Measurements from ENCODE around the gene IDUA.

The IDUA gene

DNA sequence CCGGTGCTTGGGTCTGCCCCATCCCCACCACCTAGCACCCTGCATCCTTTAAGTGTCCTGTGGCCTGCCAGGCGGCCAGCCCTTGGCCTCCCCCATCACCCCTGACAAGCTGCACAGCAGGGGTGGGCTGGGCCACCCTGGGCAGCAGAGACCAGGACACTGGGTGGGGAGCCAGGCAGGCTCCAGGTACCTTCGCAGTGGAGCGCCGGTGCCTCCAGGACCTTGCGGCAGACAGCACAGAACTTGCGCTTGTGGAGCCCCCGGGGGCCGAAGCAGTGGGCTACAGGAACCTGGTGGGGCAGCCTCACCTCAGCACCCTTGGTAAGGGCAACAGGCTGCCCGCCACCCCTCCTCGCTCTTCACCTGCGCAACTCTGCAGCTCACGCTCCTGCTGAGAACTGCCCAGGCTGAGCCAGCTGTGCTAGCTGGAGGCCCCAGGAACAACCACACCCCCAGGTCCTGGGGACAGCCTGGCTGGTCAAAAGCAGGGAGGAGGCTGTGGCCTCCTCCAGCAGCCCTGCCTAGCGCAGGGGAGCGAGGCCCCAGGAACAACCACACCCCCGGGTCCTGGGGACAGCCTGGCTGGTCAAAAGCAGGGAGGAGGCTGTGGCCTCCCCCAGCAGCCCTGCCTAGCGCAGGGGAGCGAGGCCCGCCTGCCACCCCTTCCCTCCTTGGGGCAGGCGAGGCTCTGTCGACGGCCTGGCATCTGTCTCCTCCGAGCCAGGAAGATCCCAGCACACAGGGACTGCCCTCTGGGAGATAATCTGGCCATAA lies 18.0 kb upstream of the IDUA start:
- H3K27ac ChIP-seq (ENCODE audit: low read length), result no peak overlapping the region
- no peaks in the 10 kb centered on the region for H3K36me3 ChIP-seq (replicated peaks; ENCODE audit: low read depth, low read length)
- H3K4me3 ChIP-seq (ENCODE audit: low read length), result no peak overlapping the region
- H3K4me2 ChIP-seq (ENCODE audit: low read length), result no peak overlapping the region
- no peaks in the 10 kb centered on the region for H3K79me2 ChIP-seq (ENCODE audit: low read length)
- no peak overlapping the region for H2AFZ ChIP-seq (ENCODE audit: low read depth, low read length)
- H3K9me3 ChIP-seq (ENCODE audit: insufficient read depth, low read length), result no peaks in the 10 kb centered on the region
- H4K20me1 ChIP-seq (ENCODE audit: insufficient read depth, low read length), result no peaks in the 10 kb centered on the region
- H3K9ac ChIP-seq (ENCODE audit: low read length), result no peak overlapping the region
- no peaks in the 10 kb centered on the region for H3K27me3 ChIP-seq (ENCODE audit: low read depth, low read length)
- peaks cover 5% of the 10 kb centered on the region; the same call in 1 of the 2 replicates for H3K4me1 ChIP-seq (ENCODE audit: low read length)
- TF ChIP-seq, protein P1, sequence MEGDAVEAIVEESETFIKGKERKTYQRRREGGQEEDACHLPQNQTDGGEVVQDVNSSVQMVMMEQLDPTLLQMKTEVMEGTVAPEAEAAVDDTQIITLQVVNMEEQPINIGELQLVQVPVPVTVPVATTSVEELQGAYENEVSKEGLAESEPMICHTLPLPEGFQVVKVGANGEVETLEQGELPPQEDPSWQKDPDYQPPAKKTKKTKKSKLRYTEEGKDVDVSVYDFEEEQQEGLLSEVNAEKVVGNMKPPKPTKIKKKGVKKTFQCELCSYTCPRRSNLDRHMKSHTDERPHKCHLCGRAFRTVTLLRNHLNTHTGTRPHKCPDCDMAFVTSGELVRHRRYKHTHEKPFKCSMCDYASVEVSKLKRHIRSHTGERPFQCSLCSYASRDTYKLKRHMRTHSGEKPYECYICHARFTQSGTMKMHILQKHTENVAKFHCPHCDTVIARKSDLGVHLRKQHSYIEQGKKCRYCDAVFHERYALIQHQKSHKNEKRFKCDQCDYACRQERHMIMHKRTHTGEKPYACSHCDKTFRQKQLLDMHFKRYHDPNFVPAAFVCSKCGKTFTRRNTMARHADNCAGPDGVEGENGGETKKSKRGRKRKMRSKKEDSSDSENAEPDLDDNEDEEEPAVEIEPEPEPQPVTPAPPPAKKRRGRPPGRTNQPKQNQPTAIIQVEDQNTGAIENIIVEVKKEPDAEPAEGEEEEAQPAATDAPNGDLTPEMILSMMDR (IDR thresholded peaks at IDR 0.05; ENCODE audit: low read depth, low read length), result no peak
- TF ChIP-seq EZH2phosphoT487 (IDR thresholded peaks at IDR 0.05; ENCODE audit: low read depth), result no peak

DNA sequence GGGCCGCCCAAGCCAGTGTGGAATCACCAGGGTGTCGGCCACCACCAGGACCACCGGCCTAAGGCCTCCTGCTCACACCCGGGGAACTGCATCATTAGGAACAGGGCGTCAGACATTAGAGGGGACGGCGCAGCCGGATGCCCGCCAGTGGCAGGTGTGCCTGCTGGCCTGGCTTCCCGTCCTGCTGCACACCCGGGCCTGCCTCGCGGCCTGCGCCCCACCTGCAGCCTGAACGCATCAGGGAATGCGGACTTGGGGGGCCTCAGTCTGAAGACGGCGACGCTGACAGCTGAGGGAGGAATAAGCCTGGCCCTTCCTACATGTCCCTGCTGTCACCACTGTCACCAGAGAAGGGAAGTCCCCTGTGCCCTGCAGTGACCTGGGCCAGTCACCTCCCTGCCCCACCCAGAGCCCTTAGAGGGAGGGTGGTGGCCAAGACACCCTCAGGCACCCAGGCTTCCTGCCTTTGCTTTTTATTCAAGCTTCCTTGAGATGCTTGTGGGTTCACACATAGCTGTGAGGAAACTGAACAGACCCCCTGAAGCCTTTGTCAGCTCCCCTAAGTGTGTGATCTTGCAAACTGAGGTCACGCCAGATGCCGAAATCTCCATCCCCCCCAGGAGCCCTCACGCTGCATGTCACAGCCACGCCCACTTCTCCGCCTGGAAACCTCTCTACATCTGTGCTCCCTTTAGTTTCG lies 16.6 kb upstream of the IDUA start:
- peaks cover 5% of the 10 kb centered on the region; the same call in 1 of the 2 replicates for H3K4me1 ChIP-seq (ENCODE audit: low read length)
- no peaks in the 10 kb centered on the region for H3K9me3 ChIP-seq (ENCODE audit: insufficient read depth, low read length)
- no peak overlapping the region for H3K4me3 ChIP-seq (ENCODE audit: low read length)
- no peaks in the 10 kb centered on the region for H3K36me3 ChIP-seq (replicated peaks; ENCODE audit: low read depth, low read length)
- TF ChIP-seq, protein P1 (IDR thresholded peaks at IDR 0.05; ENCODE audit: low read depth, low read length), result no peak
- TF ChIP-seq EZH2phosphoT487 (IDR thresholded peaks at IDR 0.05; ENCODE audit: low read depth), result no peak
- no peak overlapping the region for H3K27ac ChIP-seq (ENCODE audit: low read length)
- H2AFZ ChIP-seq (ENCODE audit: low read depth, low read length), result no peak overlapping the region
- H3K79me2 ChIP-seq (ENCODE audit: low read length), result no peaks in the 10 kb centered on the region
- H3K9ac ChIP-seq (ENCODE audit: low read length), result no peak overlapping the region
- no peak overlapping the region for H3K4me2 ChIP-seq (ENCODE audit: low read length)
- H4K20me1 ChIP-seq (ENCODE audit: insufficient read depth, low read length), result no peaks in the 10 kb centered on the region
- no peaks in the 10 kb centered on the region for H3K27me3 ChIP-seq (ENCODE audit: low read depth, low read length)

DNA sequence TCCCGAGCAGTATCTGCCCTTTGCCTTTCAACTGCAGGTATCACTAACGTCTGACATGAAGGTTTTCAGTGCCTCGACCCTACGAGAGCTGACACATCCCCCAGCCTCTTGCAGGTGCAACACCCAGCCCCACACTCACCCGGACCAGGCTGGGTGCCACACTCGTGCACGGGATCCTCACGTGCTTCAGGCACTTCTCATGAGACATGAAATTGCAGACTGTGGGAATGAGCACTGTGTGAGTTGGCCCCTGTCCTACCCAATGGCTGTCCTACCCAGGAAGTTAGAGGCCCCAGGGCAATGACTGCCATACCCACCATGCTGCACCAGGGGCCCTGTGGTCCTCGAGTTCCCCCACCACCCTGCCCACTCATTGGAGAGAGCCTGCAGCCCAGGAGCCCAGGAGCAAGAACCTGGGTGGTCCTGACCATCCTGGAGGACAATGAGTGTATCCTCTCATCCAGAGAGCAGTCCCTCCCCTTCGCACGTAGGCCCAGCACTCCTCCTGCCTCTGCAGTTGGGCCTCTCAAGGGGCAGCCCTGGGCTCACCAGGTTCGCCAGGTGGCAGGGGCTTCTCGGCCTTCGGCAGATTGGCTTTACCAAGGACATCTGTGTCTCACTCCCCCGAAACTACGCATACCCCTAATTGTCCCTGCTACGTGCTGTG lies 15.9 kb upstream of the IDUA start:
- TF ChIP-seq EZH2phosphoT487 (IDR thresholded peaks at IDR 0.05; ENCODE audit: low read depth), result no peak
- TF ChIP-seq, protein P1 (IDR thresholded peaks at IDR 0.05; ENCODE audit: low read depth, low read length), result no peak
- Histone ChIP-seq H3K36me3 (replicated peaks; ENCODE audit: low read depth, low read length) (no peaks in the 10 kb centered on the region), H3K4me2 (ENCODE audit: low read length) (no peak overlapping the region)

More for the DNA sequence above, 15.9 kb upstream of the IDUA start:
- H4K20me1 ChIP-seq (ENCODE audit: insufficient read depth, low read length), result no peaks in the 10 kb centered on the region
- no peak overlapping the region for H3K4me3 ChIP-seq (ENCODE audit: low read length)
- peaks cover 5% of the 10 kb centered on the region; the same call in 1 of the 2 replicates for H3K4me1 ChIP-seq (ENCODE audit: low read length)
- H3K79me2 ChIP-seq (ENCODE audit: low read length), result no peaks in the 10 kb centered on the region
- H3K9ac ChIP-seq (ENCODE audit: low read length), result no peak overlapping the region
- H3K27ac ChIP-seq (ENCODE audit: low read length), result no peak overlapping the region
- H2AFZ ChIP-seq (ENCODE audit: low read depth, low read length), result no peak overlapping the region
- H3K27me3 ChIP-seq (ENCODE audit: low read depth, low read length), result no peaks in the 10 kb centered on the region
- no peaks in the 10 kb centered on the region for H3K9me3 ChIP-seq (ENCODE audit: insufficient read depth, low read length)

Measured in OCI-LY3 (cell line).